MCF 10A (cell line): ENCODE data around the gene HOXC5. TPM values are rescaled to one million over a fixed set of nuclear protein-coding genes. Genes with fewer than 3 reads are reported as not detected.

Source experiments
- BruUV-seq: library from RNA; stranded (reverse); fragments of 400-500 nt; replicated peaks from 2 replicates; lab custom pipeline; 2021; lab: Mats Ljungman, UMichigan
- CTCF ChIA-PET: fragments of 300-600 bp; sonication (Branson Sonifier 250); formaldehyde crosslinking; extraction: SDS; loops from one replicate; lab custom pipeline; 2021; ENCODE audit warnings: antibody characterized with exemption, inconsistent platforms; lab: Yijun Ruan, JAX
- POLR2A ChIA-PET: fragments of 300-600, 350-650 bp; sonication (Branson Sonifier 250); formaldehyde crosslinking; extraction: SDS; loops from one replicate; lab custom pipeline; 2020; ENCODE audit warnings: antibody characterized with exemption, inconsistent platforms; lab: Yijun Ruan, JAX
- DNase-seq: peaks from one replicate; pipeline ENCODE4 v3.0.0-alpha.2; 2018; ENCODE audit not compliant: unreplicated experiment
- H3K27ac Mint-ChIP-seq: one replicate; pipeline ENCODE4 v1.8.0; 2022; ENCODE audit warnings: mild to moderate bottlenecking, low read depth, mixed read lengths; ENCODE audit not compliant: unreplicated experiment
- H3K27me3 Mint-ChIP-seq: one replicate; pipeline ENCODE4 v1.8.0; 2022; ENCODE audit warnings: mixed read lengths; ENCODE audit not compliant: insufficient read depth, unreplicated experiment
- H3K36me3 Mint-ChIP-seq: one replicate; pipeline ENCODE4 v1.8.0; 2022; ENCODE audit warnings: mild to moderate bottlenecking, moderate library complexity, mixed read lengths; ENCODE audit not compliant: insufficient read depth, unreplicated experiment
- H3K4me1 Mint-ChIP-seq: one replicate; pipeline ENCODE4 v1.8.0; 2022; ENCODE audit warnings: mixed read lengths; ENCODE audit not compliant: insufficient read depth, unreplicated experiment
- H3K4me3 Mint-ChIP-seq: one replicate; pipeline ENCODE4 v1.8.0; 2022; ENCODE audit warnings: mild to moderate bottlenecking, moderate library complexity, mixed read lengths; ENCODE audit not compliant: unreplicated experiment
- H3K9me3 Mint-ChIP-seq: one replicate; pipeline ENCODE4 v1.8.0; 2022; ENCODE audit warnings: mixed read lengths; ENCODE audit not compliant: unreplicated experiment
- intact Hi-C: fragments of 100-400 bp; cut with micrococcal nuclease; formaldehyde crosslinking; loops from 2 replicates; pipeline ENCODE4 v1.14.1; 2022
- total RNA-seq: library from RNA; stranded (reverse); gene quantifications from 2 replicates; pipeline ENCODE4 v1.2.3, GENCODE V29; 2022
- TF ChIP-seq, protein P1 (sequence below): fragments of 200-600 bp; IDR thresholded peaks from one replicate; pipeline ENCODE4 v1.8.0; 2022; ENCODE audit warnings: antibody characterized with exemption, mild to moderate bottlenecking; ENCODE audit not compliant: unreplicated experiment

The HOXC5 gene
- total RNA-seq, 1 experiment from 2014 or later = not detected

DNA sequence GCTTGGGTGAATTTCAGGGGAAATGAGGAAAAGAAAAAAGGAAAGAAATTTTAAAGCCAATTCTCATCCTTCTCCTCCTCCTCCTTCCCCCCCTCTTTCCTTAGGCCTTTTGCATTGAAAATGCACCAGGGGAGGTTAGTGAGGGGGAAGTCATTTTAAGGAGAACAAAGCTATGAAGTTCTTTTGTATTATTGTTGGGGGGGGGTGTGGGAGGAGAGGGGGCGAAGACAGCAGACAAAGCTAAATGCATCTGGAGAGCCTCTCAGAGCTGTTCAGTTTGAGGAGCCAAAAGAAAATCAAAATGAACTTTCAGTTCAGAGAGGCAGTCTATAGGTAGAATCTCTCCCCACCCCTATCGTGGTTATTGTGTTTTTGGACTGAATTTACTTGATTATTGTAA, 22.7 kb downstream of the HOXC5 start:
- H3K4me1 Mint-ChIP-seq = peaks cover 11% of the 10 kb centered on the region
- H3K9me3 Mint-ChIP-seq = no peaks in the 10 kb centered on the region
- H3K27ac Mint-ChIP-seq = no peak overlapping the region
- no peaks in the 10 kb centered on the region for H3K27me3 Mint-ChIP-seq
- intact Hi-C loops = no loop called here
- no peak overlapping the region for H3K4me3 Mint-ChIP-seq
- TF ChIP-seq, protein P1, sequence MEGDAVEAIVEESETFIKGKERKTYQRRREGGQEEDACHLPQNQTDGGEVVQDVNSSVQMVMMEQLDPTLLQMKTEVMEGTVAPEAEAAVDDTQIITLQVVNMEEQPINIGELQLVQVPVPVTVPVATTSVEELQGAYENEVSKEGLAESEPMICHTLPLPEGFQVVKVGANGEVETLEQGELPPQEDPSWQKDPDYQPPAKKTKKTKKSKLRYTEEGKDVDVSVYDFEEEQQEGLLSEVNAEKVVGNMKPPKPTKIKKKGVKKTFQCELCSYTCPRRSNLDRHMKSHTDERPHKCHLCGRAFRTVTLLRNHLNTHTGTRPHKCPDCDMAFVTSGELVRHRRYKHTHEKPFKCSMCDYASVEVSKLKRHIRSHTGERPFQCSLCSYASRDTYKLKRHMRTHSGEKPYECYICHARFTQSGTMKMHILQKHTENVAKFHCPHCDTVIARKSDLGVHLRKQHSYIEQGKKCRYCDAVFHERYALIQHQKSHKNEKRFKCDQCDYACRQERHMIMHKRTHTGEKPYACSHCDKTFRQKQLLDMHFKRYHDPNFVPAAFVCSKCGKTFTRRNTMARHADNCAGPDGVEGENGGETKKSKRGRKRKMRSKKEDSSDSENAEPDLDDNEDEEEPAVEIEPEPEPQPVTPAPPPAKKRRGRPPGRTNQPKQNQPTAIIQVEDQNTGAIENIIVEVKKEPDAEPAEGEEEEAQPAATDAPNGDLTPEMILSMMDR = no peak
- DNase-seq = no peak
- ChIA-PET POLR2A (no interaction called here), CTCF (interaction anchor here (0.9 to 1.0 kb wide), 3 partner anchors 17 to 146 kb away, joined by 3 to 4 read pairs (median 3); no protein-coding TSS in a partner anchor)
- no TSS peak for BruUV-seq
- H3K36me3 Mint-ChIP-seq = no peaks in the 10 kb centered on the region

- Mint-ChIP-seq H3K27ac (no peak overlapping the region), H3K9me3 (no peaks in the 10 kb centered on the region), H3K4me1 (peaks cover 10% of the 10 kb centered on the region), H3K4me3 (no peak overlapping the region), H3K36me3 (no peaks in the 10 kb centered on the region), H3K27me3 (no peaks in the 10 kb centered on the region)
- TF ChIP-seq, protein P1 = no peak
- ChIA-PET POLR2A (no interaction called here), CTCF (interaction anchor here (0.6 to 1.0 kb wide), 3 partner anchors 24 to 146 kb away, joined by 3 to 4 read pairs (median 3); no protein-coding TSS in a partner anchor)
- intact Hi-C loops = no loop called here
- DNase-seq = no peak
- no TSS peak for BruUV-seq
Observed at GRCh38 chr12:54056110-54056509, 23.3 kb downstream of the HOXC5 start.

DNA sequence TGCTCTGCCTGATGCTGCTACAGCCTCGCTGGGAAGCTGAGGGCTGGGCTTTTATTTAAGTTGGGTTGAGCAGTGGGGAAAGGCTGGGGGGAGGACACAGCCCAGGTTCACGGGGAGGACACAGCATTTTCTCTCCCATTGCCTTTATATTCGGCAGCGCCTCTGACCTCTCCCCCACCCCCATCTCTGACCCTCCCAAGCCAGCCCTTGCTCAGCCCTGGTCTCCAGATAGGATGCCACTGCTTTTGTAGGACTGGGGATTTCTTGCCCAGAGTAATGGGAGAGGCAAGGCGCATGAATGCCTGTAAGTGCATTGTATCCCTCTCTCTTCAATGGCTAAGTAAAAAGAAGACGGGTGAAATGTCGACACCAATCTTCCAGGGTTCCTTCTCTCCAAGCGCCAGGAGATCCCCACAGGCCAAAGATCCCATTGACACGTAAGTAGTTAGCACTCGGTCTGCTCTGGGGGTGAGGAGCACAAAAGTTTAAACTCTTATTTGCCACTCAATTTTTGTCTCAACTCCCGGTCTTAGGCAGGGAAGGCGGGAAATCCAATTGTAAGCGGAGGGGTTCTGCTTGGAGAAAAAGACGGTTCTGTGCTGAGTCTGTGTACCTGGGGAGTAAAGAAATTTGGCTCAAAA, 25.4 kb downstream of the HOXC5 start:
- TF ChIP-seq, protein P1 = no peak
- Mint-ChIP-seq H3K4me1 (no peaks in the 10 kb centered on the region), H3K36me3 (no peaks in the 10 kb centered on the region), H3K27ac (no peak overlapping the region), H3K4me3 (no peak overlapping the region), H3K9me3 (no peaks in the 10 kb centered on the region), H3K27me3 (peaks cover 12% of the 10 kb centered on the region)
- ChIA-PET CTCF (no interaction called here), POLR2A (no interaction called here)
- no peak for DNase-seq
- no TSS peak for BruUV-seq
- intact Hi-C loops = no loop called here

- TF ChIP-seq, protein P1 = no peak
- no peak for DNase-seq
- CTCF ChIA-PET = interaction anchor here (0.9 kb wide), 1 partner anchor 27 kb away, joined by 5 read pairs; the partner anchor contains the start of gene HOXC5
- Mint-ChIP-seq H3K27me3 (peaks cover 13% of the 10 kb centered on the region), H3K4me1 (no peaks in the 10 kb centered on the region), H3K36me3 (no peaks in the 10 kb centered on the region), H3K9me3 (no peaks in the 10 kb centered on the region), H3K4me3 (no peak overlapping the region), H3K27ac (no peak overlapping the region)
- POLR2A ChIA-PET = interaction anchor here (0.6 kb wide), 2 partner anchors 21 to 129 kb away, joined by 3 to 4 read pairs; partner anchors contain the start of gene SMUG1
- intact Hi-C loops = no loop called here
- BruUV-seq = no TSS peak
Observed at GRCh38 chr12:54059668-54060067, 26.8 kb downstream of the HOXC5 start.
